Left ventricle myocardium inferior (tissue), 1 donor: ENCODE data around the gene F9. TPM values are rescaled to one million over a fixed set of nuclear protein-coding genes. Genes with fewer than 3 reads are reported as not detected.
"Not testable (repeated sequence)": the region's sequence is repeated elsewhere in the genome, so short reads cannot be mapped to it uniquely, and the experiment has no call there.

ENCODE experiments used
- DNase-seq: peaks from one replicate; pipeline ENCODE4 v3.0.0-alpha.2; 2020
- H3K27ac ChIP-seq: fragments of 200-600 bp; replicated peaks from 2 replicates; pipeline ENCODE4 v1.8.0; 2021
- H3K27me3 ChIP-seq: fragments of 200-600 bp; 2 replicates; pipeline ENCODE4 v1.8.0; 2021; ENCODE audit warnings: low read depth
- H3K36me3 ChIP-seq: fragments of 200-600 bp; 2 replicates; pipeline ENCODE4 v1.8.0; 2021
- H3K4me1 ChIP-seq: fragments of 200-600 bp; 2 replicates; pipeline ENCODE4 v1.8.0; 2021
- H3K4me3 ChIP-seq: fragments of 200-600 bp; 2 replicates; pipeline ENCODE4 v1.8.0; 2021; ENCODE audit warnings: mild to moderate bottlenecking, moderate library complexity
- H3K9me3 ChIP-seq: fragments of 200-600 bp; replicated peaks from 2 replicates; pipeline ENCODE4 v1.8.0; 2021
- intact Hi-C: fragments of 100-400 bp; cut with micrococcal nuclease; formaldehyde crosslinking; loops from one replicate; pipeline ENCODE4 v1.11.0; 2022
- total RNA-seq: library from RNA; stranded (reverse); fragmentation: NEBNext Ultra II Directional; extraction: Animal tissue kit (Norgen Biotek cat#: 25700); gene quantifications from one replicate; pipeline ENCODE4 v1.2.1, GENCODE V29; 2021
- TF ChIP-seq, protein P1 (sequence below): fragments of 200-600 bp; IDR thresholded peaks from 2 replicates; pipeline ENCODE4 v1.8.0; 2021; ENCODE audit warnings: antibody characterized with exemption, mild to moderate bottlenecking, borderline replicate concordance
- donor health status: DM: no; HTN: yes; CAD: no; lungs with severe emphysema.

F9 gene
- total RNA-seq, 1 donor from 2014 or later = not detected

DNA sequence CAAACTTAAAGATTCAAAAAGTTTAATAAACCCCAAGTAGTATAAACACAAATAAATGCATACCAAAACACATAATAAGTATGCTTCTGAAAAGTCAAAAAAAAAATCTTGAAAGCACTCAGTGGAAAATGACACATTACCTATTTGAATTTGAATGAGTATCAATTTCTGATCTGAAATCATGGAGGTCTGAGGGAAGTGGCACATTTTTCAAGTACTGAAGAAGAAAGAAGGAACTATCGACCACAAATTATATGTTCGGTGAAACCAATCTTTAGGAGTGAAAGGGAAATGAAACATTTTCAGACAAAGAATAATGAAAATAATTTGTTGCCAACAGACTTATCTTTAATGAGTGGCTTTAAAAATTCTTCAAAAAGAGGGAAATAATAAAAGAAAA is 12.1 kb upstream of the F9 start:
- Histone ChIP-seq H3K4me1 (no peaks in the 10 kb centered on the region), H3K27ac (no peak overlapping the region), H3K4me3 (no peak overlapping the region), H3K27me3 (no peaks in the 10 kb centered on the region), H3K9me3 (no peaks in the 10 kb centered on the region), H3K36me3 (no peaks in the 10 kb centered on the region)
- intact Hi-C loops = no loop called here
- DNase-seq = no peak
- TF ChIP-seq, protein P1, sequence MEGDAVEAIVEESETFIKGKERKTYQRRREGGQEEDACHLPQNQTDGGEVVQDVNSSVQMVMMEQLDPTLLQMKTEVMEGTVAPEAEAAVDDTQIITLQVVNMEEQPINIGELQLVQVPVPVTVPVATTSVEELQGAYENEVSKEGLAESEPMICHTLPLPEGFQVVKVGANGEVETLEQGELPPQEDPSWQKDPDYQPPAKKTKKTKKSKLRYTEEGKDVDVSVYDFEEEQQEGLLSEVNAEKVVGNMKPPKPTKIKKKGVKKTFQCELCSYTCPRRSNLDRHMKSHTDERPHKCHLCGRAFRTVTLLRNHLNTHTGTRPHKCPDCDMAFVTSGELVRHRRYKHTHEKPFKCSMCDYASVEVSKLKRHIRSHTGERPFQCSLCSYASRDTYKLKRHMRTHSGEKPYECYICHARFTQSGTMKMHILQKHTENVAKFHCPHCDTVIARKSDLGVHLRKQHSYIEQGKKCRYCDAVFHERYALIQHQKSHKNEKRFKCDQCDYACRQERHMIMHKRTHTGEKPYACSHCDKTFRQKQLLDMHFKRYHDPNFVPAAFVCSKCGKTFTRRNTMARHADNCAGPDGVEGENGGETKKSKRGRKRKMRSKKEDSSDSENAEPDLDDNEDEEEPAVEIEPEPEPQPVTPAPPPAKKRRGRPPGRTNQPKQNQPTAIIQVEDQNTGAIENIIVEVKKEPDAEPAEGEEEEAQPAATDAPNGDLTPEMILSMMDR = no peak

DNA sequence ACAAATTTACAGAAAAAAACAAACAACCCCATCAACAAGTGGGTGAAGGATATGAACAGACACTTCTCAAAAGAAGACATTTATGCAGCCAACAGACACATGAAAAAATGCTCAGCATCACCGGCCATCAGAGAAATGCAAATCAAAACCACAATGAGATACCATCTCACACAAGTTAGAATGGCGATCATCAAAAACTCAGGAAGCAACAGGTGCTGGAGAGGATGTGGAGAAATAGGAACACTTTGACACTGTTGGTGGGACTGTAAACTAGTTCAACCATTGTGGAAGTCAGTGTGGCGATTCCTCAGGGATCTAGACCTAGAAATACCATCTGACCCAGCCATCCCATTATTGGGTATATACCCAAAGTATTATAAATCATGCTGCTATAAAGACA is 1.7 kb upstream of the F9 start:
- intact Hi-C loops, H3K4me3 ChIP-seq, H3K27ac ChIP-seq, H3K4me1 ChIP-seq, H3K36me3 ChIP-seq, DNase-seq, H3K9me3 ChIP-seq, H3K27me3 ChIP-seq: not testable (repeated sequence)

DNA sequence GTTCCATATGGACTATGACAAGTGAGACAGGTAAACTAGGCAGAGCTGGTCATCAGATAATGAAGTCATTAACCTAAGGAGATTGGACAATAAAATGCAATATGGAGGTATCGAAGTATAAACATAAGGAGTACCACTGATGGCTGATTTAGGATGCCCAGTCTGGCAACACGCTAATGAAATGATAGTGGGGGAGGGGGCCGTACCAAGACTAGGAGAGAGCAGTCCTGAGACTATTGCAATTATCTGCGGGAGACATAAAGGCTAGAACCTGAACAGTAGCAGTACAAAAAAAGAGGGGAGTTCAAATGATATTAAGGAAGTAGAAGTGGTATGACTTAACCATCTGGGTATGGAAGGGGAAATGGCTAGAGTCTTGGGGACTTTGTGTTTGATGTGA is 2.3 kb downstream of the F9 start:
- intact Hi-C loops = no loop called here
- no peaks in the 10 kb centered on the region for H3K36me3 ChIP-seq
- TF ChIP-seq, protein P1 = no peak

DNA sequence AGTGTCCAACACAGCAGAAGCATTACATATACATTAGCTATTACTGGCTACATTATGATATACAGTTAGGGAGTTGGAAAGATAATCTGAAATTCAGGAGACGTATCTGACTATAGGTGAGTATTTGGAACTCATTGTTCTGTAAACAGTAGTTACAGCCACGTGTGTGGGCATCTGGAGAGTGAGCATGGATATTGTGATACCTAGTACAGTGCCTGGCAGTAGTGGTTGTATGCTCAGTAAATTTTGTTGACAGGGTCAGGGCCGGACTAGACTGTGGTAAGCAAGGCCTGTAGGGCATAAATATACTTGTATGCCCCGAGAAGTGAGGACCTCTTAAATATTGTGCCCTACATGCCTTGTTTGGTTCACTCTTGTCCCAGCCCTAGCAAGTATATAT is 2.9 kb downstream of the F9 start:
- no peak for DNase-seq
- Histone ChIP-seq H3K4me1 (no peaks in the 10 kb centered on the region), H3K36me3 (no peaks in the 10 kb centered on the region), H3K9me3 (no peaks in the 10 kb centered on the region), H3K4me3 (no peak overlapping the region), H3K27me3 (no peaks in the 10 kb centered on the region), H3K27ac (no peak overlapping the region)
- intact Hi-C loops = no loop called here
- TF ChIP-seq, protein P1 = no peak

More for the DNA sequence above, 2.3 kb downstream of the F9 start:
- H3K27ac ChIP-seq = no peak overlapping the region
- no peaks in the 10 kb centered on the region for H3K9me3 ChIP-seq
- H3K27me3 ChIP-seq = no peaks in the 10 kb centered on the region
- no peak overlapping the region for H3K4me3 ChIP-seq
- no peak for DNase-seq
- H3K4me1 ChIP-seq = no peaks in the 10 kb centered on the region

DNA sequence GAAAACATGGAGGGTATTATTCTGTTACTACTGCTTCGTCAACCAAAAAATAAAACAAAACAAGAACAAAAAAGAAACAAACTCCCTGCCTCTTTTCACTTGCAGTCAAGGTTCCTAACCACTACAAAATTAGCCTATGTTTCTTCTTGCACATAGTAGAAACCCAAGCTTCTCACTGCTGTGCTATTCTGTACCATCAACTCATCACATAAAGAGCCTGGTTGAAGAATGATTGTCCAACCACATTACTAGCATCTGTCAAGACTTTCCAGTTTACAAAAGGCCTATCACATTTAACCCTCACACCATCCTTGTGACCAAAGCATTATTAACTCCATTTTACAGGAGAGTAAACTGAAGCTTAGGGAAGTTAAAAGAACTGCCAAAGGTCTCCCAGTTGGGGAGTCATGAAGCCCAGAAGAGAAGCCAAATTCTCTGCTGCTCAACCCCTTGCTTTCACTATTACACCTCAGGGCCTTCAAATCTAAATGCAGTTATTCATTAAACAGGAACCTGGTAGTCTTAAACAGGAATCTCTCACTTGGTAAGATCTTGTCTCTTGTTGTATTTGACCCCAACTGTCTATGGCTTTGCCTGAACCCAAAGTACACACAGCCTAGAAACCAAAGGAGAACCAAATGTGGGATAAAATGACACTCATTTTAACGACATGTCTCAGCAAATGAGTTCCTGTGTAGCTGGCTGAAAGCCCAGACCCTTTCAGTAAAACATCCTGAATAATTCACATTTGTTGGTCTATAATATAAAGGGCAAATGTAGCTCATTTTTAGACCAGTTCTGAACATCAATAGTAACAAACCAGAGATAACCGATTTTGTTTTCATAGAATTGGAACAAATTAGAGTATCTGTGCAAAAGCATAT is 8.6 kb downstream of the F9 start:
- Histone ChIP-seq H3K4me3 (no peak overlapping the region), H3K27me3 (no peaks in the 10 kb centered on the region), H3K36me3 (no peaks in the 10 kb centered on the region), H3K27ac (no peak overlapping the region), H3K4me1 (no peaks in the 10 kb centered on the region), H3K9me3 (no peaks in the 10 kb centered on the region)
- TF ChIP-seq, protein P1 = no peak
- intact Hi-C loops = no loop called here
- DNase-seq = no peak

DNA sequence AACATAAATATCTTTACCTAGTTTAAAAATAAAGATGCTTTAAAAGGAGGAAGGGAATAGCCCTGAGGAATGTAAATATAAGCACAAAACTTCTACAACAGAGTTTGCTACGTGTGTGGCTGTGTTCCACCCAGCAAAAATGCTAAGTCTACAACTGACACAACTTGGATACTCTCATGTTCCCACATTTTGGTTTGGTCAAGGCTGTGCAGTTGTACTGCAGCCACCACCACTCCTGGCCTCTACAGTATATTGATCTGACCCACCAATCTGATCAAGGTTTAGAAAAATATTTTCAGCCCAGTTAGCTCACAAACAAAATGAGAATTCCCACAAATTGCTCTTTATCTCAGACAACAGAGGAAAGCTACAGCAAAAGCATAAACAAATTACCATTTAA is 12.1 kb downstream of the F9 start:
- TF ChIP-seq, protein P1 = no peak
- intact Hi-C loops = no loop called here
- Histone ChIP-seq H3K4me3 (no peak overlapping the region), H3K27ac (no peak overlapping the region), H3K9me3 (no peaks in the 10 kb centered on the region), H3K36me3 (no peaks in the 10 kb centered on the region), H3K4me1 (no peaks in the 10 kb centered on the region), H3K27me3 (no peaks in the 10 kb centered on the region)
- DNase-seq = no peak
